WTC11 (cell line): ENCODE data around the gene GLS.

Source experiments
- CDX4 ChIP-seq: fragments of 250-450 bp; sonication (Bioruptor Pico); IDR thresholded peaks from 2 replicates; pipeline ENCODE4 v1.9.0; 2021; ENCODE audit warnings: moderate library complexity, mild to moderate bottlenecking, inconsistent platforms, borderline replicate concordance
- CREM ChIP-seq: sonication (generic); formaldehyde crosslinking; IDR thresholded peaks from 2 replicates; pipeline ENCODE4 v1.8.1; 2022; ENCODE audit warnings: mild to moderate bottlenecking, missing genetic modification reagents, moderate library complexity
- CTCF ChIP-seq: fragments of 200-600 bp; IDR thresholded peaks from 2 replicates; pipeline ENCODE4 v1.8.0; 2022; ENCODE audit warnings: antibody characterized with exemption
- E2F5 ChIP-seq: sonication (generic); formaldehyde crosslinking; IDR thresholded peaks from 2 replicates; pipeline ENCODE4 v1.8.1; 2022; ENCODE audit warnings: mild to moderate bottlenecking, moderate library complexity, missing genetic modification reagents
- FOXJ3 ChIP-seq: sonication (generic); formaldehyde crosslinking; IDR thresholded peaks from 2 replicates; pipeline ENCODE4 v1.9.0; 2021; ENCODE audit warnings: missing genetic modification reagents, mild to moderate bottlenecking, borderline replicate concordance
- FOXP1 ChIP-seq: sonication (generic); formaldehyde crosslinking; IDR thresholded peaks from 2 replicates; pipeline ENCODE4 v1.8.0; 2022; ENCODE audit warnings: missing genetic modification reagents, mild to moderate bottlenecking, moderate library complexity, borderline replicate concordance
- MAX ChIP-seq: sonication (generic); formaldehyde crosslinking; IDR thresholded peaks from 2 replicates; pipeline ENCODE4 v1.8.0; 2022; ENCODE audit warnings: mild to moderate bottlenecking, missing genetic modification reagents
- MLX ChIP-seq: sonication (generic); formaldehyde crosslinking; IDR thresholded peaks from 2 replicates; pipeline ENCODE4 v1.8.1; 2023; ENCODE audit warnings: mild to moderate bottlenecking, missing genetic modification reagents, moderate library complexity
- NFYB ChIP-seq: sonication (generic); formaldehyde crosslinking; conservative IDR thresholded peaks from 2 replicates; pipeline ENCODE4 v1.8.0; 2022; ENCODE audit warnings: low read depth, missing genetic modification reagents
- USF2 ChIP-seq: sonication (generic); formaldehyde crosslinking; IDR thresholded peaks from 2 replicates; pipeline ENCODE4 v1.8.1; 2023; ENCODE audit warnings: mild to moderate bottlenecking, missing genetic modification reagents, moderate library complexity
- ZNF281 ChIP-seq: sonication (generic); formaldehyde crosslinking; IDR thresholded peaks from 2 replicates; pipeline ENCODE4 v1.8.0; 2023; ENCODE audit warnings: mild to moderate bottlenecking, missing genetic modification reagents

- no peak for TF ChIP-seq CTCF
- TF ChIP-seq MLX = no peak
- no peak for TF ChIP-seq FOXJ3 (CRISPR knock-in tag)
- TF ChIP-seq FOXP1 (CRISPR knock-in tag) = no peak
- TF ChIP-seq CREM (CRISPR knock-in tag) = no peak
- TF ChIP-seq USF2 (CRISPR knock-in tag) = no peak
- no peak for TF ChIP-seq NFYB (CRISPR knock-in tag)
- TF ChIP-seq CDX4 (CRISPR knock-in tag) = no peak
- TF ChIP-seq MAX (CRISPR knock-in tag) = no peak
- no peak for TF ChIP-seq E2F5 (CRISPR knock-in tag)
- no peak for TF ChIP-seq ZNF281 (CRISPR knock-in tag)
Measured at GRCh38 chr2:190854726-190855125, 25.9 kb upstream of the GLS start.
